Lung (tissue), 12 donors: ENCODE data around the gene NPEPL1. TPM values are rescaled to one million over a fixed set of nuclear protein-coding genes. Genes with fewer than 3 reads are reported as not detected.

ENCODE experiments used
- ATAC-seq: fragments of 200-7000 bp; cut with Tn5 transposase; one replicate; pipeline ENCODE4 v1.9.1; 2020; ENCODE audit warnings: moderate number of reproducible peaks; ENCODE audit not compliant: insufficient read depth, low FRiP score
- DNase-seq, 3 donors: peaks; one replicate each; pipeline ENCODE4 v3.0.0-alpha.2; 2013 to 2017
- H3K27ac ChIP-seq, 2 donors: one replicate each; pipeline ENCODE4 v1.5.1; 2013; ENCODE audit warnings: mild to moderate bottlenecking in 2 of 2, moderate library complexity in 2 of 2, control low read depth in 1 of 2, inconsistent platforms in 1 of 2, low read depth in 1 of 2, low read length in 1 of 2
- H3K27me3 ChIP-seq, 3 donors: one replicate each; pipeline ENCODE4 v1.5.1; 2013; ENCODE audit warnings: low read length in 2 of 3; ENCODE audit not compliant: control insufficient read depth in 3 of 3, insufficient read depth in 3 of 3
- H3K36me3 ChIP-seq, 4 donors: one replicate each; pipeline ENCODE4 v1.5.1; 2013; ENCODE audit warnings: low read length in 4 of 4, mild to moderate bottlenecking in 1 of 4, moderate library complexity in 1 of 4; ENCODE audit not compliant: control insufficient read depth in 4 of 4, insufficient read depth in 4 of 4
- H3K4me1 ChIP-seq, 5 donors: one replicate each; pipeline ENCODE4 v1.5.1; 2013; ENCODE audit warnings: low read length in 5 of 5, mild to moderate bottlenecking in 2 of 5, moderate library complexity in 1 of 5; ENCODE audit not compliant: control insufficient read depth in 5 of 5, insufficient read depth in 5 of 5
- H3K4me3 ChIP-seq: one replicate; pipeline ENCODE4 v1.5.1; 2013; ENCODE audit warnings: mild to moderate bottlenecking, control low read depth, moderate library complexity
- H3K9ac ChIP-seq, 2 donors: one replicate each; pipeline ENCODE4 v1.5.1; 2013; ENCODE audit warnings: low read length in 2 of 2, control low read depth in 1 of 2; ENCODE audit not compliant: insufficient read depth in 1 of 2
- H3K9me3 ChIP-seq, 4 donors: one replicate each; pipeline ENCODE4 v1.5.1; 2013; ENCODE audit warnings: low read length in 3 of 4, mild to moderate bottlenecking in 1 of 4, moderate library complexity in 1 of 4; ENCODE audit not compliant: control insufficient read depth in 4 of 4, insufficient read depth in 3 of 4
- WGBS, 2 donors: extraction: QIAGEN DNeasy Blood & Tissue Kit; methylation state at CpG; one replicate each; pipeline ENCODE4 v1.1.7; 2013; 5-methylcytosine and 5-hydroxymethylcytosine counted together
- polyA plus RNA-seq, 2 donors: library from polyadenylated mRNA; stranded (reverse); fragments of 200-250 nt; gene quantifications; one replicate each; pipeline ENCODE4 v1.2.1, GENCODE V29; 2013
- total RNA-seq, 2 donors: library from RNA; depleted of rRNA in 1 of 2; stranded (reverse); fragments of >200 nt in 1 of 2; gene quantifications; one replicate each; pipeline ENCODE4 v1.2.1, GENCODE V29; 2014 to 2021
- TF ChIP-seq, protein P1 (sequence below): IDR thresholded peaks from 2 replicates; pipeline ENCODE4 v1.5.1; 2012; ENCODE audit warnings: mild to moderate bottlenecking; ENCODE audit errors: control extremely low read depth, extremely low read depth
- donor health status: control.
- donor health status: control.
- donor health status: Bipolar disorder and iron deficiency.
- donor health status: healthy.
- donor health status: DM: yes; HTN: yes; CAD: no.

NPEPL1 gene
- total and polyA plus RNA-seq, 4 donors = 24.3 to 46.2 (median 41.2) TPM

GRCh38 chr20:58715391-58715800, 22.8 kb downstream of the NPEPL1 start:
- Histone ChIP-seq H3K36me3 (peaks cover 0 to 3% (median 0%) of the 10 kb centered on the region in 4 donors), H3K4me3 (no peak overlapping the region), H3K27ac (no peak overlapping the region), H3K27me3 (no peaks in the 10 kb centered on the region), H3K9me3 (peaks cover 0 to 3% (median 0%) of the 10 kb centered on the region in 4 donors), H3K4me1 (peaks cover 0 to 7% (median 0%) of the 10 kb centered on the region in 5 donors), H3K9ac (no peak overlapping the region)
- ATAC-seq (no peak), DNase-seq (peak in 1 of 3 donors; percentile 10)
- TF ChIP-seq, protein P1, sequence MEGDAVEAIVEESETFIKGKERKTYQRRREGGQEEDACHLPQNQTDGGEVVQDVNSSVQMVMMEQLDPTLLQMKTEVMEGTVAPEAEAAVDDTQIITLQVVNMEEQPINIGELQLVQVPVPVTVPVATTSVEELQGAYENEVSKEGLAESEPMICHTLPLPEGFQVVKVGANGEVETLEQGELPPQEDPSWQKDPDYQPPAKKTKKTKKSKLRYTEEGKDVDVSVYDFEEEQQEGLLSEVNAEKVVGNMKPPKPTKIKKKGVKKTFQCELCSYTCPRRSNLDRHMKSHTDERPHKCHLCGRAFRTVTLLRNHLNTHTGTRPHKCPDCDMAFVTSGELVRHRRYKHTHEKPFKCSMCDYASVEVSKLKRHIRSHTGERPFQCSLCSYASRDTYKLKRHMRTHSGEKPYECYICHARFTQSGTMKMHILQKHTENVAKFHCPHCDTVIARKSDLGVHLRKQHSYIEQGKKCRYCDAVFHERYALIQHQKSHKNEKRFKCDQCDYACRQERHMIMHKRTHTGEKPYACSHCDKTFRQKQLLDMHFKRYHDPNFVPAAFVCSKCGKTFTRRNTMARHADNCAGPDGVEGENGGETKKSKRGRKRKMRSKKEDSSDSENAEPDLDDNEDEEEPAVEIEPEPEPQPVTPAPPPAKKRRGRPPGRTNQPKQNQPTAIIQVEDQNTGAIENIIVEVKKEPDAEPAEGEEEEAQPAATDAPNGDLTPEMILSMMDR = no peak
- 86 to 88% methylated on average over 11 of the region's 11 CpGs for WGBS, 2 donors

DNA sequence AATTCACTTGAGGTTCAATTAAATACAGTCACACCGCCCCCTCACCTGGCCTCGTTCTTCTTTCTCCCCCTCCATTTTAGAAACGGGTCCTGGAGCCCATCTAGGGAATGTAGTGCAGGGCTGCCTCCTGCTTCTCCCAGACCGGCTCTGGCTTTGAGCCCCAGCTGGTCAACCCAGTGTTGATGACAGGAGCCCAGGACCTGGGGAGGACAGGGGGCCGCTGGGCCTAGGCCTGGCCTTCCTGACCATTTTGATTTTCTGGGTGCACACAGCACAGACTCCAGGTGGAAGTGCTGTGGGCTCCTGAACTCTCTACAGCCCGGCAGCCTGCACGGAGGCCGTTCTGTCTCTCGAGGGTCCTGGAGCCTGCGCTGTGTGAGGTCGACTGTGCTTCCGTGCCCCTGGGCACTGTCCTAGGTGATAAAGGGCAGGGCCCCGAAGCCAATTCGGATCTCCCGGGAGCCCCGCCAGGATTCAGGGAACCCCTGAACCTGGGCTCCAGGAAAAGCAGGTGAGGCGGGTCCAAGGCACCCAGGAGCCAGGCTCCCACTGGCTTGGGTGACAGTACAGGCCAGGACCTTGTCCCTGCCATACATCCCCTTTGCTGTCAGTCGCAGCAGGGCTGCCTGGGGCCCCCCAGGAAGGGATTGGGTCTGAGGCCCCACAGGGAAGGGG, 23.3 kb downstream of the NPEPL1 start:
- TF ChIP-seq, protein P1 = no peak
- Histone ChIP-seq H3K4me3 (no peak overlapping the region), H3K9ac (no peak overlapping the region), H3K4me1 (peaks cover 0 to 7% (median 0%) of the 10 kb centered on the region in 5 donors), H3K36me3 (peaks cover 0 to 3% (median 0%) of the 10 kb centered on the region in 4 donors), H3K27ac (no peak overlapping the region), H3K27me3 (no peaks in the 10 kb centered on the region), H3K9me3 (peaks cover 0 to 3% (median 0%) of the 10 kb centered on the region in 4 donors)
- WGBS, 2 donors = 92 to 97% methylated on average over 18 of the region's 18 CpGs
- DNase-seq (peak in 1 of 3 donors; percentile 6), ATAC-seq (no peak)

DNA sequence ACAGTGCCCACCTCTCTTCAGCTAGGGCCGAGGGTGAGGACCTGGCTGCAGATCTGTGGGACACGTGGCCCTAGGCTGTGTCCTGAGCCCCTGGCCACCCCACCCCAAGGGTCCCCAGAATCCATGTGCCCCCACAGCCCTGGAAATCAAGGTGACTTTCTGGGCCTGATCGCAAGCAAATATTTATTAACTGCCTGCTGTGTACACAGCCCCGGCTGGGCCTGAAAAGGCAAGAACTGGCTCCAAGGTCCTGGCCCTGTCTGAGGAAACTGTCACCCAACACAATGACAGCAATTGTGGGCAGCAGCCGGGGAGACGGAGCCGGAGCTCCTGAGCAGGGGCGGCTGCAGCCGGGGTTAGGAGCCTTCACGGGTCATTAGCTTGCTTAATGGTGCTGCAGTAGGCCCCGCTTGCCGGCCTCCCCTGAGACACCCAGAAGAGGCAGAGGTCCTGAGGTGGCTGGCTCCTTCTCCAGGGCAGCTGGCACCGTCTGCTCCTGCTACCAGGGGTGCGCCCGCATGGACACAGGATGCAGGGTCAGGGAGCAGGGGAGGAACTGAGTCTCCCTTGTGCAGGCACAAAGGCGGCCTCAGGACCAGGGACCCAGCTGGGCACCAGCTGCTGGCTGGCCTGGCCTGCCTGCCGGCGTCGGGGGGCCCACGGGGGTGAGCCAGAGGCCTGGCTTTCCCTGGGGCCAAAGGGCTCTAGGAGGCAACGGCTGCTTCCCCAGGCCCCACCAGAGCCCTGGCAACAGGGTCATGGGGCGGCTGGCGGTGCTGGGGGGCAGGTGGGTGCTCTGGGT, 24.1 kb downstream of the NPEPL1 start:
- Histone ChIP-seq H3K9ac (no peak overlapping the region), H3K9me3 (peaks cover 0 to 3% (median 0%) of the 10 kb centered on the region in 4 donors), H3K4me3 (no peak overlapping the region), H3K27me3 (peaks cover 0 to 3% (median 0%) of the 10 kb centered on the region in 3 donors), H3K36me3 (peaks cover 0 to 3% (median 0%) of the 10 kb centered on the region in 4 donors), H3K27ac (no peak overlapping the region), H3K4me1 (peaks cover 0 to 7% (median 0%) of the 10 kb centered on the region in 5 donors)
- TF ChIP-seq, protein P1 = no peak
- DNase-seq (peak in 2 of 3 donors; percentile 14 to 24), ATAC-seq (no peak)
- 77 to 87% methylated on average over 22 to 23 of the region's 23 CpGs for WGBS, 2 donors
